SK-N-MC (cell line): ENCODE results near the gene ZNF575.
"Not testable (repeated sequence)": the region's sequence is repeated elsewhere in the genome, so short reads cannot be mapped to it uniquely, and the experiment has no call there.

Experiments
- DNase-seq: peaks from one replicate; pipeline ENCODE4 v3.0.0-alpha.2; 2011; ENCODE audit warnings: low read depth, low spot score
- H3K27ac ChIP-seq: fragments of 200-600 bp; sonication (generic); 2 replicates; pipeline ENCODE4 v1.5.1; 2016; ENCODE audit warnings: mixed run types
- H3K36me3 ChIP-seq: fragments of 200-600 bp; sonication (generic); 2 replicates; pipeline ENCODE4 v1.6.1; 2017; ENCODE audit warnings: antibody characterized with exemption, low read length, mixed read lengths; ENCODE audit not compliant: insufficient read depth
- H3K4me3 ChIP-seq: fragments of 200-600 bp; sonication (generic); 2 replicates; pipeline ENCODE4 v1.5.1; 2016
- H3K9ac ChIP-seq: fragments of 200-600 bp; sonication (generic); 2 replicates; pipeline ENCODE4 v1.8.0; 2017; ENCODE audit warnings: mixed run types, mixed read lengths; ENCODE audit not compliant: insufficient read length
- H3K9me3 ChIP-seq: fragments of 200-600 bp; sonication (generic); 2 replicates; pipeline ENCODE4 v1.6.1; 2017; ENCODE audit warnings: low read depth, mild to moderate bottlenecking, antibody characterized with exemption, low read length, moderate library complexity, mixed read lengths
- EZH2 ChIP-seq: fragments of 200-600 bp; sonication (generic); IDR thresholded peaks from one replicate; pipeline ENCODE4 v1.6.1; 2017; ENCODE audit warnings: antibody characterized with exemption
- FOXP2 ChIP-seq: optimal IDR thresholded peaks from 2 replicates; pipeline ENCODE3; 2011; ENCODE audit warnings: mild to moderate bottlenecking, moderate library complexity; ENCODE audit not compliant: insufficient read depth; ENCODE audit errors: extremely low read length, control extremely low read depth
- POLR2AphosphoS5 ChIP-seq: IDR thresholded peaks from 2 replicates; pipeline ENCODE4 v1.6.1; 2012; ENCODE audit warnings: mild to moderate bottlenecking, low read depth, low read length, borderline replicate concordance

ZNF575 gene

GRCh38 chr19:43522929-43523328 lies 10.1 kb upstream of the ZNF575 start:
- TF ChIP-seq FOXP2, result no peak
- no peak for TF ChIP-seq EZH2
- no peak for TF ChIP-seq POLR2AphosphoS5
- Histone ChIP-seq H3K36me3 (no peaks in the 10 kb centered on the region), H3K9ac (no peak overlapping the region), H3K27ac (no peak overlapping the region), H3K9me3 (no peaks in the 10 kb centered on the region), H3K4me3 (no peak overlapping the region)
- DNase-seq, result no peak

GRCh38 chr19:43523696-43524095 lies 9.3 kb upstream of the ZNF575 start:
- H3K9ac ChIP-seq, DNase-seq, H3K9me3 ChIP-seq, H3K36me3 ChIP-seq, H3K4me3 ChIP-seq, H3K27ac ChIP-seq: not testable (repeated sequence)

- DNase-seq, result no peak
Measured at GRCh38 chr19:43524922-43525835, 7.8 kb upstream of the ZNF575 start.

GRCh38 chr19:43525836-43526771 lies 6.9 kb upstream of the ZNF575 start:
- DNase-seq, result no peak

More at GRCh38 chr19:43524922-43525835, 7.8 kb upstream of the ZNF575 start:
- Histone ChIP-seq H3K36me3 (no peaks in the 10 kb centered on the region), H3K9me3 (no peaks in the 10 kb centered on the region), H3K27ac (no peak overlapping the region), H3K4me3 (no peak overlapping the region), H3K9ac (no peak overlapping the region)
- no peak for TF ChIP-seq POLR2AphosphoS5
- TF ChIP-seq EZH2, result no peak
- no peak for TF ChIP-seq FOXP2

GRCh38 chr19:43526884-43527859 lies 5.8 kb upstream of the ZNF575 start, which contains the start of gene ETHE1:
Gene ETHE1 (minus strand): TSS chr19:43527201. CDS start chr19:43527177, 24 bp downstream.
- no peak for DNase-seq
- TF ChIP-seq POLR2AphosphoS5 (peak; percentile 76; the same call in 1 of the 2 replicates), FOXP2 (no peak)
- no peaks in the 10 kb centered on the region for H3K9me3 ChIP-seq
- peak within 1 kb of the TSS; percentile 83 for H3K4me3 ChIP-seq
- H3K27ac ChIP-seq, result no peak within 1 kb of the TSS
- peak within 1 kb of the TSS; percentile 69 for H3K9ac ChIP-seq
- H3K36me3 ChIP-seq, result no peaks in the 10 kb centered on the region

More at GRCh38 chr19:43525836-43526771, 6.9 kb upstream of the ZNF575 start:
- TF ChIP-seq FOXP2 (no peak), EZH2 (no peak)
- H3K36me3 ChIP-seq, result no peaks in the 10 kb centered on the region
- no peak overlapping the region for H3K9ac ChIP-seq
- peak overlapping the region; percentile 83 for H3K4me3 ChIP-seq
- H3K27ac ChIP-seq, result no peak overlapping the region
- no peaks in the 10 kb centered on the region for H3K9me3 ChIP-seq

GRCh38 chr19:43527860-43528622 lies 4.9 kb upstream of the ZNF575 start:
- Histone ChIP-seq H3K36me3 (no peaks in the 10 kb centered on the region), H3K9ac (no peak overlapping the region), H3K4me3 (no peak overlapping the region), H3K9me3 (no peaks in the 10 kb centered on the region), H3K27ac (no peak overlapping the region)
- TF ChIP-seq FOXP2 (no peak), POLR2AphosphoS5 (no peak), EZH2 (no peak)
- DNase-seq, result no peak

GRCh38 chr19:43532571-43532961 lies 422 bp upstream of the ZNF575 start:
- H3K27ac ChIP-seq, result no peak overlapping the region
- no peaks in the 10 kb centered on the region for H3K9me3 ChIP-seq
- TF ChIP-seq FOXP2 (no peak), POLR2AphosphoS5 (no peak), EZH2 (no peak)
- H3K36me3 ChIP-seq, result no peaks in the 10 kb centered on the region
- H3K9ac ChIP-seq, result no peak overlapping the region
- H3K4me3 ChIP-seq, result no peak overlapping the region
- DNase-seq, result no peak
